H1 (cell line): ENCODE measurements around the gene SMIM29. TPM values are rescaled to one million over a fixed set of nuclear protein-coding genes. Genes with fewer than 3 reads are reported as not detected.

ENCODE experiments used
- HDAC6 ChIP-seq: IDR thresholded peaks from one replicate; pipeline ENCODE4 v1.7.1; 2012; ENCODE audit warnings: low read depth, mild to moderate bottlenecking, inconsistent platforms, low read length, moderate library complexity
- JUN ChIP-seq: IDR thresholded peaks from 2 replicates; pipeline ENCODE4 v1.6.1; 2011; ENCODE audit warnings: low read depth, mild to moderate bottlenecking, improper control_type of control experiment, low read length
- SP4 ChIP-seq: IDR thresholded peaks from 2 replicates; pipeline ENCODE4 v1.6.1; 2012; ENCODE audit warnings: low read length, inconsistent platforms
- TCF12 ChIP-seq: IDR thresholded peaks from 2 replicates; pipeline ENCODE4 v1.6.1; 2011; ENCODE audit warnings: low read depth, mild to moderate bottlenecking, low read length
- YY1 ChIP-seq: IDR thresholded peaks from 2 replicates; pipeline ENCODE4 v1.6.1; 2011; ENCODE audit warnings: low read depth, mild to moderate bottlenecking, low read length
- polyA plus RNA-seq, 7 experiments: library from polyadenylated mRNA; depleted of rRNA in 3 of 7; stranded (reverse) in 5 of 7; unstranded in 2 of 7; fragments of >200 nt in 5 of 7; fragments of 200-250 nt in 2 of 7; gene quantifications; 1 replicate in 5 of 7; 2 replicates in 1 of 7; 4 replicates in 1 of 7; pipeline versions ENCODE4 v1.2.1 to v1.2.3, GENCODE V29; 2011 to 2013; ENCODE audit warnings: missing spikeins in 2 of 7, mixed read lengths in 2 of 7
- total RNA-seq: library from RNA; stranded (reverse); fragmentation: NEBNext Ultra II Directional; extraction: Animal tissue kit (Norgen Biotek cat#: 25700); gene quantifications from 2 replicates; pipeline ENCODE4 v1.2.1, GENCODE V29; 2021
- TF ChIP-seq, protein P1 (sequence below): fragments of 300-600 bp; sonication (generic); IDR thresholded peaks from 2 replicates; pipeline ENCODE4 v1.7.1; 2012; ENCODE audit warnings: low read length, moderate library complexity, mild to moderate bottlenecking, inconsistent platforms; ENCODE audit not compliant: insufficient replicate concordance
- TF ChIP-seq, protein P2 (sequence below), 3 experiments: IDR thresholded peaks; 1 replicate in 2 of 3; 2 replicates in 1 of 3; pipeline versions ENCODE4 v1.5.1 to v1.6.1; 2011; ENCODE audit warnings: low read length in 3 of 3, mild to moderate bottlenecking in 3 of 3, inconsistent platforms in 2 of 3, low read depth in 1 of 3, moderate library complexity in 1 of 3; ENCODE audit not compliant: insufficient read depth in 1 of 3; ENCODE audit errors: control extremely low read depth in 1 of 3
- TF ChIP-seq, protein P3 (sequence below): IDR thresholded peaks from 2 replicates; pipeline ENCODE4 v1.6.1; 2012; ENCODE audit warnings: inconsistent platforms

Gene SMIM29
- total and polyA plus RNA-seq, 2 of the 8 experiments (the other 6 are each of a cell fraction or from before 2014, with no cell fraction given) = 7.0 to 22.4 TPM

DNA sequence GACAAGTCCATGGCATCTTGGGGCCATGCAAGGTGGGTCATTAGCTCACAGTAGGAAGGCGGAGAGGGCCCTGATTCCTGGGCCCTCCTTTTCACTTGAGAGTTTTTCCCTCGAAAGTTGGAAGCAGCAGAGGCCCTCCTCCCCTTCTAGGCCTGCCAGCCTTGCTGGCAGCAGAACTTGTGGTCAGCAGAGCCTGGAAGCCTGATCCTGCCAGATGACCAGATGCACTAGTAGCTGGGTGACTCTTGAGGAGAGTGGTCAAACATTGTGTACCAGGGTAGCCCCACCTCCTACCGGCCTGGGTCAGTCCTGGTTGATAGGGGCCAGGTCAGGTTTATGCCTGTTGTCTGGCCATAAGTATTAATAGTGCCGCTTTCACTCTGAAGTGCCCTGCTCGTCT, 15.9 kb downstream of the SMIM29 start (continued):
- TF ChIP-seq, protein P1, sequence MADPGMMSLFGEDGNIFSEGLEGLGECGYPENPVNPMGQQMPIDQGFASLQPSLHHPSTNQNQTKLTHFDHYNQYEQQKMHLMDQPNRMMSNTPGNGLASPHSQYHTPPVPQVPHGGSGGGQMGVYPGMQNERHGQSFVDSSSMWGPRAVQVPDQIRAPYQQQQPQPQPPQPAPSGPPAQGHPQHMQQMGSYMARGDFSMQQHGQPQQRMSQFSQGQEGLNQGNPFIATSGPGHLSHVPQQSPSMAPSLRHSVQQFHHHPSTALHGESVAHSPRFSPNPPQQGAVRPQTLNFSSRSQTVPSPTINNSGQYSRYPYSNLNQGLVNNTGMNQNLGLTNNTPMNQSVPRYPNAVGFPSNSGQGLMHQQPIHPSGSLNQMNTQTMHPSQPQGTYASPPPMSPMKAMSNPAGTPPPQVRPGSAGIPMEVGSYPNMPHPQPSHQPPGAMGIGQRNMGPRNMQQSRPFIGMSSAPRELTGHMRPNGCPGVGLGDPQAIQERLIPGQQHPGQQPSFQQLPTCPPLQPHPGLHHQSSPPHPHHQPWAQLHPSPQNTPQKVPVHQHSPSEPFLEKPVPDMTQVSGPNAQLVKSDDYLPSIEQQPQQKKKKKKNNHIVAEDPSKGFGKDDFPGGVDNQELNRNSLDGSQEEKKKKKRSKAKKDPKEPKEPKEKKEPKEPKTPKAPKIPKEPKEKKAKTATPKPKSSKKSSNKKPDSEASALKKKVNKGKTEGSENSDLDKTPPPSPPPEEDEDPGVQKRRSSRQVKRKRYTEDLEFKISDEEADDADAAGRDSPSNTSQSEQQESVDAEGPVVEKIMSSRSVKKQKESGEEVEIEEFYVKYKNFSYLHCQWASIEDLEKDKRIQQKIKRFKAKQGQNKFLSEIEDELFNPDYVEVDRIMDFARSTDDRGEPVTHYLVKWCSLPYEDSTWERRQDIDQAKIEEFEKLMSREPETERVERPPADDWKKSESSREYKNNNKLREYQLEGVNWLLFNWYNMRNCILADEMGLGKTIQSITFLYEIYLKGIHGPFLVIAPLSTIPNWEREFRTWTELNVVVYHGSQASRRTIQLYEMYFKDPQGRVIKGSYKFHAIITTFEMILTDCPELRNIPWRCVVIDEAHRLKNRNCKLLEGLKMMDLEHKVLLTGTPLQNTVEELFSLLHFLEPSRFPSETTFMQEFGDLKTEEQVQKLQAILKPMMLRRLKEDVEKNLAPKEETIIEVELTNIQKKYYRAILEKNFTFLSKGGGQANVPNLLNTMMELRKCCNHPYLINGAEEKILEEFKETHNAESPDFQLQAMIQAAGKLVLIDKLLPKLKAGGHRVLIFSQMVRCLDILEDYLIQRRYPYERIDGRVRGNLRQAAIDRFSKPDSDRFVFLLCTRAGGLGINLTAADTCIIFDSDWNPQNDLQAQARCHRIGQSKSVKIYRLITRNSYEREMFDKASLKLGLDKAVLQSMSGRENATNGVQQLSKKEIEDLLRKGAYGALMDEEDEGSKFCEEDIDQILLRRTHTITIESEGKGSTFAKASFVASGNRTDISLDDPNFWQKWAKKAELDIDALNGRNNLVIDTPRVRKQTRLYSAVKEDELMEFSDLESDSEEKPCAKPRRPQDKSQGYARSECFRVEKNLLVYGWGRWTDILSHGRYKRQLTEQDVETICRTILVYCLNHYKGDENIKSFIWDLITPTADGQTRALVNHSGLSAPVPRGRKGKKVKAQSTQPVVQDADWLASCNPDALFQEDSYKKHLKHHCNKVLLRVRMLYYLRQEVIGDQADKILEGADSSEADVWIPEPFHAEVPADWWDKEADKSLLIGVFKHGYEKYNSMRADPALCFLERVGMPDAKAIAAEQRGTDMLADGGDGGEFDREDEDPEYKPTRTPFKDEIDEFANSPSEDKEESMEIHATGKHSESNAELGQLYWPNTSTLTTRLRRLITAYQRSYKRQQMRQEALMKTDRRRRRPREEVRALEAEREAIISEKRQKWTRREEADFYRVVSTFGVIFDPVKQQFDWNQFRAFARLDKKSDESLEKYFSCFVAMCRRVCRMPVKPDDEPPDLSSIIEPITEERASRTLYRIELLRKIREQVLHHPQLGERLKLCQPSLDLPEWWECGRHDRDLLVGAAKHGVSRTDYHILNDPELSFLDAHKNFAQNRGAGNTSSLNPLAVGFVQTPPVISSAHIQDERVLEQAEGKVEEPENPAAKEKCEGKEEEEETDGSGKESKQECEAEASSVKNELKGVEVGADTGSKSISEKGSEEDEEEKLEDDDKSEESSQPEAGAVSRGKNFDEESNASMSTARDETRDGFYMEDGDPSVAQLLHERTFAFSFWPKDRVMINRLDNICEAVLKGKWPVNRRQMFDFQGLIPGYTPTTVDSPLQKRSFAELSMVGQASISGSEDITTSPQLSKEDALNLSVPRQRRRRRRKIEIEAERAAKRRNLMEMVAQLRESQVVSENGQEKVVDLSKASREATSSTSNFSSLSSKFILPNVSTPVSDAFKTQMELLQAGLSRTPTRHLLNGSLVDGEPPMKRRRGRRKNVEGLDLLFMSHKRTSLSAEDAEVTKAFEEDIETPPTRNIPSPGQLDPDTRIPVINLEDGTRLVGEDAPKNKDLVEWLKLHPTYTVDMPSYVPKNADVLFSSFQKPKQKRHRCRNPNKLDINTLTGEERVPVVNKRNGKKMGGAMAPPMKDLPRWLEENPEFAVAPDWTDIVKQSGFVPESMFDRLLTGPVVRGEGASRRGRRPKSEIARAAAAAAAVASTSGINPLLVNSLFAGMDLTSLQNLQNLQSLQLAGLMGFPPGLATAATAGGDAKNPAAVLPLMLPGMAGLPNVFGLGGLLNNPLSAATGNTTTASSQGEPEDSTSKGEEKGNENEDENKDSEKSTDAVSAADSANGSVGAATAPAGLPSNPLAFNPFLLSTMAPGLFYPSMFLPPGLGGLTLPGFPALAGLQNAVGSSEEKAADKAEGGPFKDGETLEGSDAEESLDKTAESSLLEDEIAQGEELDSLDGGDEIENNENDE = no peak
- TF ChIP-seq JUN (no peak), TCF12 (no peak), HDAC6 (no peak), YY1 (no peak), SP4 (no peak)
- TF ChIP-seq, protein P2, sequence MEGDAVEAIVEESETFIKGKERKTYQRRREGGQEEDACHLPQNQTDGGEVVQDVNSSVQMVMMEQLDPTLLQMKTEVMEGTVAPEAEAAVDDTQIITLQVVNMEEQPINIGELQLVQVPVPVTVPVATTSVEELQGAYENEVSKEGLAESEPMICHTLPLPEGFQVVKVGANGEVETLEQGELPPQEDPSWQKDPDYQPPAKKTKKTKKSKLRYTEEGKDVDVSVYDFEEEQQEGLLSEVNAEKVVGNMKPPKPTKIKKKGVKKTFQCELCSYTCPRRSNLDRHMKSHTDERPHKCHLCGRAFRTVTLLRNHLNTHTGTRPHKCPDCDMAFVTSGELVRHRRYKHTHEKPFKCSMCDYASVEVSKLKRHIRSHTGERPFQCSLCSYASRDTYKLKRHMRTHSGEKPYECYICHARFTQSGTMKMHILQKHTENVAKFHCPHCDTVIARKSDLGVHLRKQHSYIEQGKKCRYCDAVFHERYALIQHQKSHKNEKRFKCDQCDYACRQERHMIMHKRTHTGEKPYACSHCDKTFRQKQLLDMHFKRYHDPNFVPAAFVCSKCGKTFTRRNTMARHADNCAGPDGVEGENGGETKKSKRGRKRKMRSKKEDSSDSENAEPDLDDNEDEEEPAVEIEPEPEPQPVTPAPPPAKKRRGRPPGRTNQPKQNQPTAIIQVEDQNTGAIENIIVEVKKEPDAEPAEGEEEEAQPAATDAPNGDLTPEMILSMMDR (IDR thresholded peaks at IDR 0.05; ENCODE audit: control extremely low read depth in 1 of 3, insufficient read depth in 1 of 3, low read depth in 1 of 3, low read length in 3 of 3) = no peak
- TF ChIP-seq, protein P3, sequence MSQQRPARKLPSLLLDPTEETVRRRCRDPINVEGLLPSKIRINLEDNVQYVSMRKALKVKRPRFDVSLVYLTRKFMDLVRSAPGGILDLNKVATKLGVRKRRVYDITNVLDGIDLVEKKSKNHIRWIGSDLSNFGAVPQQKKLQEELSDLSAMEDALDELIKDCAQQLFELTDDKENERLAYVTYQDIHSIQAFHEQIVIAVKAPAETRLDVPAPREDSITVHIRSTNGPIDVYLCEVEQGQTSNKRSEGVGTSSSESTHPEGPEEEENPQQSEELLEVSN = no peak
